NCI-H187 (cell line): ENCODE results near the gene GPR157.
A peak's percentile ranks its signal among the peaks of the same experiment; 100 is the strongest.

Experiments
- DNase-seq, 2 experiments: peaks; one replicate each; lab custom pipeline; 2025; lab: John Stamatoyannopoulos, UW

GPR157 gene

GRCh38 chr1:9087411-9088125 lies 41.3 kb downstream of the GPR157 start:
- no peak for DNase-seq

- DNase-seq, result no peak
Measured at GRCh38 chr1:9086796-9087195, 42.1 kb downstream of the GPR157 start.

DNA sequence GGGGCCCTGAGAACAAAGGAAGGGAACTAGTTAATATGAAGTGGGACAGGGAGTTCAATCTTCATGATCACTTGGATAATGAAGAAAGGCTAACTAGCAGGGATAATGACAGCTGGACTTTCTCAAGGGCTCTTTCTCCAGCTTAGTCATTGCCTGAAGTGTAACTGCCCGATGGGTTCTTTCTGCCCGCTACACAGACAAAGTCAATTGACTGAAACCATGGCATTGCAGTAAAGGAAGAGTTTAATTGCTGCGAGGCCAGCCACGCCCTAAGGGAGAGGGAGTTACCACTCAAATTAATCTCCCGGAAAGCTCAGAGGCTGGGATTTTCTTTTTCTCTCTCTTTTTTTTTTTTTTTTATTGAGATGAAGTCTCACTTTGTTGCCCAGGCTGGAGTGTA lies 42.9 kb downstream of the GPR157 start:
- DNase-seq, result peak; percentile 30 to 48

- DNase-seq, result no peak
Measured at GRCh38 chr1:9085306-9085940, 43.5 kb downstream of the GPR157 start.

DNA sequence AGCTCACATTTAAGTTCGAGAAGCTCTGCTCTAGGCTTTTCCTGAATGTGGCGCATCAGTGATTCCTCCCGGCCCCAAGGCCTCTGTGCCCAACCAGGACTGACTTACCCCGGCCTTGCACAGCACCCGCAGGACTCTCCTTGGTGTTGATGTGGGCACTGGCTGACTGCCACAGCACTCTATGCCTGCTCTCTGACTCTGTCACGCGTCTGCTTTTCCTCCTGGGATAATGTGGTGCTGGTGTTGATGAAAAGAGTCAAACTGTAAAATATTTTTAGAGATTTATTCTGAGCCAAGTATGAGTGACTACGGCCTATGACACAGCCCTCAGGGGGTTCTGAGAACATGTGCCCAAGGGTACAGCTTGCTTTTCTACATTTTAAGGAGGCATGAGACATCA lies 44.0 kb downstream of the GPR157 start:
- no peak for DNase-seq

- DNase-seq, result no peak
Measured at GRCh38 chr1:9081473-9081872, 47.4 kb downstream of the GPR157 start.

DNA sequence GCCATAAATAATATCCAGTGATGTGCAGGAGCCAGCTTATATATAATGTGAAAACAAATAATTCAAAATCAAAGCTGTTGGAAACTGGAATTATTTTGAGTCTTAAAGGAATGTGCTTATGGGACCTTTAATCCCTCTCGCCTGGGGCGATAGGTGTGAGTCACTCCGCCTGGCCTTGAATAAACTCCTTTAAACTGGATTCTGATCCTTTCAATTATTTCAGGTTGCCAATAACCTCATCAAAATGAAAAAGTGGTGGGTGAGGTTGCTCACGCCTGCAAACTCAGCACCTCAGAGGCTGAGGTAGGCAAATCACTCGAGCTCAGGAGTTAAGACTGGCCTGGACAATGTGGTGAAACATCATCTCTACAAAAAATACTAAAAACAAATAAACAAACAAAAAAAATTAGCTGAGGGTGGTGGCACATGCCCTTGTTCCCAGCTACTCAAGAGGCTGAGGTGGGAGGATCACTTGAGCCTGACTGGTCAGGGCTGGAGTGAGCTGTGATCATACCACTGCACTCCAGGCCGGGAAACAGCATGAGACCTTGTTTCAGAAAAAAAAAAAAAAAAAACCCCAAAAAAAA lies 48.1 kb downstream of the GPR157 start:
- no peak for DNase-seq

DNA sequence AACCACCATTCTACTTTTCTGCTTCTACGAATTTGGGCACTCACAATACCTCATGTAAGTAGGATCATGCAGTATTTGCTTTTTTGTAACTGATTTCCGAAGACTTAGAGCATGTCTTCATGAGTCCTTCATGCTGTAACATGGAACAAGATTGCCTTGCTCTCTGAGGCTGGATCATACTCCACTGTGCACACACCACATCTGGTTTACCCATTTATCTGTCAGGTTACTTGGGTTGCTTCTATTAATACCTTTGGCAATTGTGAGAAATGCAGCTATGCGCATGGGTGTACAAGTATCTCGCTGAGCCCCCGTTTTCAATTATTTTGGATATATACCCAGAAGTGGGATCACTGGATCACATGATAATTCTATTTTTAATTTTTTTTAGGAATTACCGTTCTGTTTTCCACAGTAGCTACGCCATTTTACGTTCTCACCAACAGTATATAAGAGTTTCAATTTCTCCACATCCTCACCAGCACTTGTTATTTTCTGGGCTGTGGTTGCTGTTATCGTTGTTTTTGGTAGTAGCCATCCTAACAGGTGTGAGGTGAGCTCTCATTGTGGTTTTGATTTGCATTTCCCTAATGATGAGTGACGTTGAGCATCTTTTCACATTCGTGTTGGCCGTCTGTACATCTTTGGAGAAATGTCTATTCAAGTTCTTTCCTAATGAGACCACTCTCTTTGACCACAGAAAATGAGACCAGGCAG lies 48.8 kb downstream of the GPR157 start:
- no peak for DNase-seq

GRCh38 chr1:9078752-9079500 lies 50.0 kb downstream of the GPR157 start:
- no peak for DNase-seq

DNA sequence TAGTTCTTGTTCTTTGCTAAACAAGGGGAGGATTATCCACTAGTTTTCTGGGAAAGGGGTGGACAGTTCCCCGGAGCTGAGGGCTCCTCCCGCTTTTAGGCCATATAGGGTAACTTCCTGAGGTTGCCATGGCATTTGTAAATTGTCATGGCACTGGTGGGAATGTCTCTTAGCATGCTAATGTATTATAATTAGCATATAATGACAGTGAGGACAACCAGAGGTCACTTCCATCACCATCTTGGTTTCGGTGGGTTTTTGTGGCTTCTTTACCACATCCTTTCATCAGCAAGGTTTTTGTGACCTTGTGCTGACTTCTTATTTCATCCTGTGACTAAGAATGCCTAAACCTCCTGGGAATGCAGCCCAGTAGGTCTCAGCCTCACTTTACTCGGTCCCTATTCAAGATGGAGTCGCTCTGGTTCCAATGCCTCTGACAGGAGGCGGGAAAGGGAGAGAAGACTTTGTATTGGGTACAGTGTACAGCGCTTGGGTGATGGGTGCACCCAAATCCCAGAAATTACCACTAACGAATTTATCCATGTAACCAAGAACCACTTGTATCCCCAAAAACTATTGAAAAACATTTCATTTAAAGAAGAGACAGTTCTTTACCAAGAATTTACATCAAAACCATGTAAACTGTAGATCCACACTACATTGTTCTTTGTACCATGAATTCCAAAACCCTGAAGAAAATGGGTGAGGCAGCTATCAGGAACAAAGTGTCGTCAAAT lies 50.7 kb downstream of the GPR157 start:
- no peak for DNase-seq

GRCh38 chr1:9075022-9075421 lies 53.9 kb downstream of the GPR157 start:
- DNase-seq, result peak in 1 of 2 experiments; percentile 14

DNA sequence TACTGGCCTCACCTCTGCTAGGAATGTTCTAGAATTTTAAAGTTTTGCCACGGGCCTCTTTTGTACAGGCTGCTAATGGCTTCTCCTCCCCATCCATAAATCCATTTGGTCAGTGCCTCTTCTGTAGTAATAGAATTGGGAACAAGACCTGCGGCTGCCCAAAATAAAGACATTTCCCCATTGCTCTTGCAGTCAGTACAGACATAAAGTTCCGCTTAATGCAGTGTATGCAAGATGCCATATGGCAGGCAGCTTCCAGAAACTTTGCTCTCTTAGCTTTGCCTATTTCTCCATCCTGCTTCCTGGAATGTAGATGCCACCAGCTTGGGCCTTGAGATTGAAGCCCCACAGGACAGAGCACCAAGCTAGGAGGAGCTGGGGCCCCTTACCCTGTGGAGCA lies 55.8 kb downstream of the GPR157 start:
- DNase-seq, result no peak

GRCh38 chr1:9071554-9072235 lies 57.2 kb downstream of the GPR157 start:
- DNase-seq, result no peak

- no peak for DNase-seq
Measured at GRCh38 chr1:9070486-9070885, 58.4 kb downstream of the GPR157 start.

DNA sequence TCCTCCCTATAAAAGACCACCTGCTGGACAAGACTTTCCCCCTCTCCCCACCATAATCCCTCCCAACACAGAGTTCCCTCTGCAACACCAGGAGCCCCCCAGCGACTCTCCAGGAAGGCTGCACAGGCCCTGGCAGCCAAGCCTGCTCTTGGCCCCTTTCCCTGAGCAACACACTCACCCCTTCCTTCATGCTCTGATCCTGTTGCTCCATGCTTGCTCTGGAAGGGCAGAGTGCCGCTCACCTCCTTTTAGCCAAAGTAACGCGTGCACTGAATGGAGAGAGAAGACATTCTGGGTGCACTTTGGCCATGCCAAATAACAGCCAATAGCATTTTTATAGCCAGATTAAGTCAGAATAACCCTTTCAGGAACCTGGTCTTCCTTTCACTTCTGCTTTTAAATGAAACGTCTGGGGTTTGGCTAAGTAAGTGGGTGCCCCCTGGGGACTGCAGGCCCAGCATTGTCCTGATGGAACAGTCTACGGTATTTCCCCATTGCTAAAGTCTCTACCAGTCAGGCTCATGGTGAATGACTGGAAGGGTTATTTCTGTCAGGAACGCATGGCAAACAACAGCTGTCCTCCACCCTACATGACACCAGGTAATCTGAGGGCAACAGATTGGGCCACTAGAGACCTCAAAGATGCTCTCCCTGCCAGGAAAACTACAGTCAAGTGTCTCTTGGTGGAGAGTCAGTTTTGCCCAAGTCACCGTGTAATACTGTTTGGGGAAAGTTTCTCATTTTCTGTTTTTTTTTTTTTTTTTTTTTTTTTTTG lies 59.4 kb downstream of the GPR157 start, which contains the start of gene SLC2A5:
SLC2A5 (minus strand) TSS at position 310 of the 775 bp plus-strand sequence; CDS start at position 211, 99 bp downstream.
- DNase-seq, result no peak

GRCh38 chr1:9068981-9069325 lies 59.9 kb downstream of the GPR157 start:
- DNase-seq, result no peak

DNA sequence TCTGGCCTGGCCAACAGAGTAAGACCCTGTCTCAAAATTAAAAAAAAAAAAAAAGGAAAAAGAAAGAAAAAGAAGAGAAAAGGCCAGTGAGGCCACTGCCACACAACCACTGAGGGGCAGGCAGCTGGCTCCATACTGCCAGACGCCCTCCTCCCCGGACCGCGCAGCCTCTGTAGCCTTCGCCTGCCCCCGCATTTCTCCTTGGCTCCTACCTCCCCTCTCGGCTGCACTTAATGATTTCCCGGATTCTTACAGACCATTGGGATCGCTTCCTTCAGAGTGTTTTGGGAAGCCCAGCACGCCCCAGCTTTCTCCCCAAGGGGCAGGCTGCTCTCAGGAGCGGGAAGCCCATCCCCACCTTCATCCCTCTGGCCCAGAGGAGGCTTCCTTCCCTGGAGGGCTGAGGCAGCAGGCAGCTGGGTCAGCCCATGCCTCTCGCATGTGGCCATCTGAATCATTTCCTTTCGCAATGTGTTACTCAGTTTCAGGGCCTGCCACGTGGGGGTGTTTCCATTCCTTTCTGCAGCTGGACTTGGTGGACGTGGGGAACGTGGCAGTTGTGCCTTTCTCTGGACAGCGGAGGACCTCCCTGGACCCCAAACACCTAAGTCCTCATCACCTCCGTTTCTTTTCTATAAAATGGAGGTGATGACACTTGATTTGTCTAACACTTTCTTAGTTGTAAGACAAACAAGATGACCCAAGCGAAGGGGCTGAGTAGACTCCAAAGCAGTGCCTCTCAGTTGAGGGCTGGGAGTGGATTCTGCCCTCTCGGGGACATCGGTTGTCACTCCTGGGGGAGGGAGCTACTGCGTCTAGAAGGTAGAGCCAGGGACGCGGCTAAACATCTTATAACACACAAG lies 61.7 kb downstream of the GPR157 start:
- DNase-seq, result no peak

DNA sequence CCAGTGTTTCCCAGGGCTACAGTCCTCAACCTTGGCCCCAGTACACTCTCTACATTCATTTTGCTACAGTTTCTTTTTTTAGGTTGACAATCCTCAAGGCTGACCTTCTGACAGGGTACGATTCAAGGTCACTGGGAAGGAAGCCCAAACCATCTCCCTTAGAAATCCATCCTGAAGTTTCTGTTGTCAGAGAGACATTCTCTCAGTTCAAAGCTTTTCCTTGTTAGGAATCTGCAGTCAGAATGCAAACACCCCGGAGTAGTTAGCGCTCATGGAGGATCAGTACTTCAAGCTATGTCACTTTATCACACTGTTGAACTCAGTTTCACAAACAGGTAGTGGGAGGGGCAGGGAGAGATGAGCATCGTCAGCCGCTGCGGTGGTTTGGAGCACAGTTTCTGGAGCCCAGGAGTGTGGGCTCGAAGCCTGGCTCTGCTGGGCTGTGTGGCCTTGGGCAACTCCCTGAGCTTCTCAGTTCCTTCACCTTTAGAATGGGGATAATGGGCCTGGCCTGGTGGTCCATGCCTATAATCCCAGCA lies 63.6 kb downstream of the GPR157 start:
- no peak for DNase-seq

GRCh38 chr1:9062846-9063245 lies 66.1 kb downstream of the GPR157 start:
- DNase-seq, result no peak
